ENCODE data around the gene MCC. TPM values are rescaled to one million over a fixed set of nuclear protein-coding genes. Genes with fewer than 3 reads are reported as not detected.

MCC gene
- total RNA-seq, 1 experiment from 2014 or later, result 7.6 TPM

- H2AFZ ChIP-seq (ENCODE audit: low read length), result no peak overlapping the region
- no peak overlapping the region for H3K14ac ChIP-seq (ENCODE audit: insufficient read depth, low read length)
- no peak overlapping the region for H3K4ac ChIP-seq (ENCODE audit: low read depth, low read length)
- H3K23me2 ChIP-seq (ENCODE audit: insufficient read length, low read depth, low read length, poor library complexity, severe bottlenecking), result no peaks in the 10 kb centered on the region
- H3K56ac ChIP-seq (ENCODE audit: insufficient read length, low read depth, low read length), result no peak overlapping the region
- Mint-ChIP-seq H3K4me3 (no peak overlapping the region), H3K27me3 (ENCODE audit: low read depth) (no peaks in the 10 kb centered on the region), H3K4me1 (peaks cover 56 to 68% of the 10 kb centered on the region in 2 experiments), H3K36me3 (ENCODE audit: insufficient read depth in 1 of 3, low read depth in 3 of 3) (no peaks in the 10 kb centered on the region), H3K27ac (no peak overlapping the region), H3K9me3 (no peaks in the 10 kb centered on the region)
- no peak overlapping the region for H2AK5ac ChIP-seq (ENCODE audit: insufficient read length, low read length)
- no peak overlapping the region for H3K23ac ChIP-seq (ENCODE audit: insufficient read length, low read depth, low read length)
- H4K91ac ChIP-seq (ENCODE audit: insufficient read length, low read depth, low read length), result no peak overlapping the region
- peaks cover 19% of the 10 kb centered on the region; the same call in 1 of the 2 replicates for H3K4me1 ChIP-seq (ENCODE audit: insufficient read depth, low read length)
- no peaks in the 10 kb centered on the region for H4K20me1 ChIP-seq (ENCODE audit: control insufficient read depth, insufficient read depth, insufficient read length)
- H2BK12ac ChIP-seq (ENCODE audit: insufficient read length, low read depth, low read length), result no peak overlapping the region
- no peak for TF ChIP-seq CTCF (conservative IDR thresholded peaks at IDR 0.05)
- no peak overlapping the region for H2BK120ac ChIP-seq (ENCODE audit: low read depth, low read length, poor library complexity, severe bottlenecking)
- no peak overlapping the region for H3K27ac ChIP-seq (ENCODE audit: insufficient read length, low read depth, low read length)
- no peaks in the 10 kb centered on the region for H3K79me1 ChIP-seq (ENCODE audit: insufficient read depth, low read depth, low read length, poor library complexity, severe bottlenecking)
- no CpG with 5 or more reads among the region's 1 CpG for WGBS (ENCODE audit: extremely low coverage, insufficient read length, low lambda C conversion rate)
- DNase-seq, result no peak
- H3K4me2 ChIP-seq (ENCODE audit: insufficient read depth, insufficient read length, low read length), result no peak overlapping the region
- 0 out of 2 replicates have a peak, but pooled peaks cover 1% of the 10 kb centered on the region for H3K79me2 ChIP-seq (ENCODE audit: insufficient read depth, low read length)
- H4K8ac ChIP-seq (replicated peaks; ENCODE audit: insufficient read length, low read depth, low read length), result no peak overlapping the region
- no peak overlapping the region for H4K5ac ChIP-seq (ENCODE audit: insufficient read length, low read depth, low read length)
- no peak overlapping the region for H3K18ac ChIP-seq (ENCODE audit: insufficient read length, low read depth, low read length)
- no peak overlapping the region for H3K9ac ChIP-seq (ENCODE audit: extremely low read depth, insufficient read length, low read length)
- H2BK5ac ChIP-seq (ENCODE audit: insufficient read length, low read length), result no peak overlapping the region
- H2BK15ac ChIP-seq (ENCODE audit: low read depth, low read length), result no peak overlapping the region
- H3K27me3 ChIP-seq (ENCODE audit: insufficient read depth, low read length), result no peaks in the 10 kb centered on the region
- no peak overlapping the region for H3T11ph ChIP-seq (ENCODE audit: low read length)
- no peak overlapping the region for H2BK20ac ChIP-seq (ENCODE audit: low read depth, low read length, poor library complexity, severe bottlenecking)
- H3K9me3 ChIP-seq (ENCODE audit: control insufficient read depth, low read depth, low read length), result no peaks in the 10 kb centered on the region
Observed at GRCh38 chr5:113234546-113234945, 253.7 kb downstream of the MCC start.

All from H9 (cell line).